Endothelial cell (in vitro differentiated cells): ENCODE results near the gene UBE2O. TPM values are rescaled to one million over a fixed set of nuclear protein-coding genes. Genes with fewer than 3 reads are reported as not detected.

Source experiments
- DNase-seq: peaks from one replicate; pipeline ENCODE4 v3.0.0; 2021; ENCODE audit warnings: low spot score
- H3K27ac Mint-ChIP-seq: one replicate; pipeline ENCODE4 v1.8.0; 2021; ENCODE audit warnings: mixed read lengths, inconsistent platforms; ENCODE audit not compliant: unreplicated experiment
- H3K27me3 Mint-ChIP-seq: one replicate; pipeline ENCODE4 v1.8.0; 2021; ENCODE audit warnings: mild to moderate bottlenecking, moderate library complexity, mixed read lengths, inconsistent platforms; ENCODE audit not compliant: unreplicated experiment
- H3K36me3 Mint-ChIP-seq: one replicate; pipeline ENCODE4 v1.8.0; 2021; ENCODE audit warnings: mild to moderate bottlenecking, low read depth, mixed read lengths, inconsistent platforms; ENCODE audit not compliant: unreplicated experiment
- H3K4me1 Mint-ChIP-seq: one replicate; pipeline ENCODE4 v1.8.0; 2021; ENCODE audit warnings: mild to moderate bottlenecking, mixed read lengths, inconsistent platforms; ENCODE audit not compliant: unreplicated experiment
- H3K4me3 Mint-ChIP-seq: one replicate; pipeline ENCODE4 v1.8.0; 2021; ENCODE audit warnings: mild to moderate bottlenecking, mixed read lengths, inconsistent platforms; ENCODE audit not compliant: unreplicated experiment
- H3K9me3 Mint-ChIP-seq: one replicate; pipeline ENCODE4 v1.8.0; 2021; ENCODE audit warnings: mixed read lengths, inconsistent platforms; ENCODE audit not compliant: unreplicated experiment
- total RNA-seq: library from RNA; stranded (reverse); fragmentation: NEBNext Ultra II Directional; extraction: Animal tissue kit (Norgen Biotek cat#: 25700); gene quantifications from one replicate; pipeline ENCODE4 v1.2.1, GENCODE V29; 2021; ENCODE audit not compliant: unreplicated experiment
- TF ChIP-seq, protein P1 (sequence below): fragments of 200-600 bp; sonication (generic); IDR thresholded peaks from one replicate; pipeline ENCODE4 v1.5.0; 2021; ENCODE audit warnings: antibody characterized with exemption; ENCODE audit not compliant: unreplicated experiment

The UBE2O gene
- total RNA-seq, 1 donor from 2014 or later, result 49.0 TPM

DNA sequence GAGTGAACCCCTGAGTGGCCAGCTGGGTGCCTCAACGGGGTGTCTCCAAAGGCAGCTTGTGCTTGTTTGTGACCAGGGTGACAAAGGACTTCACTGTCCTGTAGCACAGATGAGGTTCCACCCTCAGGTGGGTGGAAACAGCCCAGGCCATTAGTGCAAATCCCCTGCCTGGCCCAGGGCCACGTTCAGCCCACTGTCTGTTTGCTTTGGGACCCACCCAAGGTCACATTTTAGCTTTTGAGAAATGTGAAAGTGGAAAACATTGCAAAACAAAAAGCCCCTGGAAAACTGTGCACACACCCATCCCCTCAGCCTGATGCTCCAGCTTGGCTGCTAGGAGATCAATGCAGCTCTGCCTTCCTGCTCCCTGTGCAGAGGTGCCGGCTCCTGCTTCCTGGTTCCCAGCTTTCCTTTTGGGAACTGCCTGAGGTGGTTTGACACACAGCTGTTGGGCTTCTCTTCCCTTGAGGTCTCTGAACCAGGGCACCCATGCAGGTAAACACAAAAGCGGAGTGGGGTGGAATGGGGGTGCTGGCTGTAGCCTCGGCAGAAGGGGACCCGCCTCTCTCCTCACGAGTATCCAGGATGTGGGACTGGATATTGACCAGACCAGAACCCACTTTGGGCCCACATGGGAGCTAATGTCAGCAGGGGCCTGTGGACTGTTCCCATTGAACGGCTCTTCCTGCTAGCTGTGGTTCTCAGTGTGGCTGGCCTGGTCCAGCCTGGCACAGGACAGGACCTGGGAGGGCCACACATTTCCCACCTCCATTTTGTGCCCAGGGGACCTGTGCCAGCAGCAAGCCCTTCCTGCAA is 76.4 kb downstream of the UBE2O start:
- no peak for DNase-seq
- Mint-ChIP-seq H3K36me3 (no peaks in the 10 kb centered on the region), H3K4me3 (no peak overlapping the region), H3K4me1 (peaks cover 13% of the 10 kb centered on the region), H3K9me3 (no peaks in the 10 kb centered on the region), H3K27ac (no peak overlapping the region), H3K27me3 (peaks cover 3% of the 10 kb centered on the region)
- TF ChIP-seq, protein P1, sequence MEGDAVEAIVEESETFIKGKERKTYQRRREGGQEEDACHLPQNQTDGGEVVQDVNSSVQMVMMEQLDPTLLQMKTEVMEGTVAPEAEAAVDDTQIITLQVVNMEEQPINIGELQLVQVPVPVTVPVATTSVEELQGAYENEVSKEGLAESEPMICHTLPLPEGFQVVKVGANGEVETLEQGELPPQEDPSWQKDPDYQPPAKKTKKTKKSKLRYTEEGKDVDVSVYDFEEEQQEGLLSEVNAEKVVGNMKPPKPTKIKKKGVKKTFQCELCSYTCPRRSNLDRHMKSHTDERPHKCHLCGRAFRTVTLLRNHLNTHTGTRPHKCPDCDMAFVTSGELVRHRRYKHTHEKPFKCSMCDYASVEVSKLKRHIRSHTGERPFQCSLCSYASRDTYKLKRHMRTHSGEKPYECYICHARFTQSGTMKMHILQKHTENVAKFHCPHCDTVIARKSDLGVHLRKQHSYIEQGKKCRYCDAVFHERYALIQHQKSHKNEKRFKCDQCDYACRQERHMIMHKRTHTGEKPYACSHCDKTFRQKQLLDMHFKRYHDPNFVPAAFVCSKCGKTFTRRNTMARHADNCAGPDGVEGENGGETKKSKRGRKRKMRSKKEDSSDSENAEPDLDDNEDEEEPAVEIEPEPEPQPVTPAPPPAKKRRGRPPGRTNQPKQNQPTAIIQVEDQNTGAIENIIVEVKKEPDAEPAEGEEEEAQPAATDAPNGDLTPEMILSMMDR, result no peak

DNA sequence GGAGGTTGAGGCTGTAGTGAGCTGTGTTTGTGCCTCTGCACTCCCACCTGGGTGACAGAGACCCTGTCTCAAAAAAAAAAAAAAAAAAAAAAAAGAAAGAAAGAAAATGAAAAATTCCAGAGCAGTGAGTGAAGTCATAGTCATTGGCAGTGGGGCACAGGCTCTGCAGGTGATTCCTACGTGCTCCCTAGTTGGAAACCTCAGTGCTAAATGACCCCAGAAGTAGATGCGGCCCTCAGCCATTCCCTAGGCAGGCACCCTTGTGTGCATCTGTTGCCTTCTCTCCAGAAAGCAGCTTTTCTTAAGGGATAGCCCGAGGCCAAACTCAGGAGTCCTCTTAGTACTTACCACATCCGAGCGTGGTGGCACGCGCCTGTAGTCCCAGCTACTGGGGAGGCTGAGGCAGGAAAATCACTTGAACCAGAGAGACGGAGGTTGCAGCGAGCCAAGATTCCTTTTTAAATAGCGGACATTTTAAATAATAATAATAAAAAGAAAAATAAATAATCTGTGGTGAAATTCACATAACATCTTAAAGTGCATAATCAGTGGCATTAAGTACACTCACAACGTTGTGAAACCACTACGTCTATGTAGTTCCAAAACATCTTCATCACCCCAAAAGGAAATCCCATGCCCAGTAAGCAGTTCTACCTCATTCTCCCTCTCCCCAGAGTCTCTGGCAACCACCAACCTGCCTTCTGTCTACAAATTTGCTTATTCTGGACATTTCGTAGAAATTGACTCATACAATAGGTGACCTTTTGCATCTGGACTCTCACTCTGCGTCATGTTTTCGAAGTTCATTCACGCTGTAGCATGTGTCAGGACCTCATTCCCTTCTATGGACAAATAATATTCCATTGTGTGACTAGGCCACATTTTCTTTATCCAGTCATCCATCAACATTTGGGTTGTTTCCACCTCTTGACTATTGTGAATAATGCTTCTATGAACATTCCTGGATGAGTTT is 81.0 kb downstream of the UBE2O start:
- TF ChIP-seq, protein P1, result no peak

DNA sequence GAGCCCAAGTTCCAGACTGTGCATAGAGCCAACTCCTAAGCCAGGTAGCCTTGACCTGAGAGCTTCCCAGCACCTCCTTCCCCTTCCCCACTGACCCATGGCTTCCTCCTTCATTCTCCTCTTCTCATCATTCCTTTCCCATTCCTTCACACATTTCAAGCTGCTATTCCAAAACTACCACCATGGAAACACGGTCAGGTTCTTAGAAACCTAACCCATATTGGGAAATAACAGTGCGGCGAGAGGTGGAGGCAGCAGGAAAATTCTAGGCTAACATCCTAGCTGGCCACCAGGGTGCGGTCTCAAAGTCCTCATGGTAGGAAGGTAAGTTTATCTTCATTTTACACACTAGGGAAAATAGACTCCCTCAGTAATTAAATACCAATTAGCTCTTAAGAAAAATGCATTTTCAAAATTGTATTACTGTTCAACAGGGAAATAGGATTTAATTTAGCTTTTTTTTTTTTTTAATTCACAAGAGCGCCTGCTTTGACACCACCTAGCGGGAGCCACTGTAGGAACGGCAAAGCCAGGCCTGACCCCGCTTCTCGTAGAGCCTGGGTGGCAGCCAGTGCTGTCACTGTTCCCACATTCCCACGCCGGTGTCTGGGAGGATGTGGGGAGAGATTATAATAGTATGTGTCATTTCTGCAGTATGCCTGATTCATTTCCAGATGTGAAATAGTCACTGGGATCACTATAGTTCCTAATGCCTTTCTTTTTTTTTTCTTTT is 82.5 kb downstream of the UBE2O start:
- Mint-ChIP-seq H3K27me3 (peaks cover 4% of the 10 kb centered on the region), H3K4me3 (no peak overlapping the region), H3K27ac (no peak overlapping the region), H3K4me1 (no peaks in the 10 kb centered on the region), H3K36me3 (no peaks in the 10 kb centered on the region), H3K9me3 (no peaks in the 10 kb centered on the region)
- DNase-seq, result no peak
- TF ChIP-seq, protein P1, result no peak

More for the DNA sequence above, 81.0 kb downstream of the UBE2O start:
- Mint-ChIP-seq H3K4me1 (peaks cover 3% of the 10 kb centered on the region), H3K9me3 (no peaks in the 10 kb centered on the region), H3K27me3 (peaks cover 4% of the 10 kb centered on the region), H3K36me3 (no peaks in the 10 kb centered on the region), H3K27ac (no peak overlapping the region), H3K4me3 (no peak overlapping the region)
- no peak for DNase-seq

DNA sequence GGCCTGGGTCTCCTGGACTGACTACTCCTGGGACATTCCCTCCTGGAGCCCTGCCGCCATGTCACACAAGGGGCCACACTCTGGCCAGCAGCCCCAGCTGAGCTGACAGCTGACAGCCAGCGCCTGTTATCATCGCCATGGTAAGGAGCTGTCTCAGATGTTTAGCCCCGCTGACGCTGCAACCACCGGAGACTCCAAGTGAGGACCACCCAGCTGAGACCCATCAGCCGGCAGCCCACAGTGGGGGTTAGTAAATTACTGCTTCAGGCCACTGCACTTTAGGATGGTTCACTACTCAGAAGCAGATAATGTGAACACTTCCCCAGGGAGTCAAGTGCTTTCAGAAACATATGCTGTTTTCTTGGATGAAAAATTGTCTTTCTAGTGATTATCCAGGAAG is 83.1 kb downstream of the UBE2O start:
- TF ChIP-seq, protein P1, result no peak
- H3K27ac Mint-ChIP-seq, result peak overlapping the region; percentile 11
- H3K27me3 Mint-ChIP-seq, result peaks cover 4% of the 10 kb centered on the region
- H3K4me3 Mint-ChIP-seq, result no peak overlapping the region
- DNase-seq, result no peak
- H3K9me3 Mint-ChIP-seq, result no peaks in the 10 kb centered on the region
- no peaks in the 10 kb centered on the region for H3K36me3 Mint-ChIP-seq
- H3K4me1 Mint-ChIP-seq, result no peaks in the 10 kb centered on the region
